Astrocyte (in vitro differentiated cells and primary cell): Measurements from ENCODE around the gene DYNLT5.

ENCODE experiments used
- EZH2 ChIP-seq: IDR thresholded peaks from 2 replicates; pipeline ENCODE4 v1.6.1; 2012; ENCODE audit warnings: mild to moderate bottlenecking, low read length, inconsistent platforms; ENCODE audit not compliant: insufficient read depth
- TF ChIP-seq, protein P1 (sequence below): IDR thresholded peaks from 2 replicates; pipeline ENCODE4 v1.5.1; 2011; ENCODE audit warnings: low read depth, mild to moderate bottlenecking, inconsistent platforms, low read length, moderate library complexity; ENCODE audit not compliant: insufficient read depth

DNA sequence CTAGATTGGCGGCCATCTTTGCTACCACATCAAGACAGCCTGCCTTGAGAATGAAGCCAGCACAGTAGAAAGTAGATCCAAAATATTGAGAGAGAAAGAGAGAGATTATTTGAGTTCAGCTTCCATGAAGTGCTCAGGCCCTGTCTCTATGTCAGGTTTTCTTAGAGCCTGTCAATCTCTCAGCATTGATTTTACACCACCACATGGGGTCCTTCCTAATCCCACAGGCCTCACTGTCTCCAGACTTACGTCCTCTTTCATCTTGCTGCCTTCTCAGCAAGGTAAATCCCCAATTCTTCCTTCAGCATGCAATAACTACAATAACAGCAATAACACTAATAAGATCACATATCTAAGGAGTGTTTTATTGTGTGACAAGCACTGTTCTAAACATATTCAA is 21.0 kb downstream of the DYNLT5 start:
- no peak for TF ChIP-seq EZH2
- TF ChIP-seq, protein P1, sequence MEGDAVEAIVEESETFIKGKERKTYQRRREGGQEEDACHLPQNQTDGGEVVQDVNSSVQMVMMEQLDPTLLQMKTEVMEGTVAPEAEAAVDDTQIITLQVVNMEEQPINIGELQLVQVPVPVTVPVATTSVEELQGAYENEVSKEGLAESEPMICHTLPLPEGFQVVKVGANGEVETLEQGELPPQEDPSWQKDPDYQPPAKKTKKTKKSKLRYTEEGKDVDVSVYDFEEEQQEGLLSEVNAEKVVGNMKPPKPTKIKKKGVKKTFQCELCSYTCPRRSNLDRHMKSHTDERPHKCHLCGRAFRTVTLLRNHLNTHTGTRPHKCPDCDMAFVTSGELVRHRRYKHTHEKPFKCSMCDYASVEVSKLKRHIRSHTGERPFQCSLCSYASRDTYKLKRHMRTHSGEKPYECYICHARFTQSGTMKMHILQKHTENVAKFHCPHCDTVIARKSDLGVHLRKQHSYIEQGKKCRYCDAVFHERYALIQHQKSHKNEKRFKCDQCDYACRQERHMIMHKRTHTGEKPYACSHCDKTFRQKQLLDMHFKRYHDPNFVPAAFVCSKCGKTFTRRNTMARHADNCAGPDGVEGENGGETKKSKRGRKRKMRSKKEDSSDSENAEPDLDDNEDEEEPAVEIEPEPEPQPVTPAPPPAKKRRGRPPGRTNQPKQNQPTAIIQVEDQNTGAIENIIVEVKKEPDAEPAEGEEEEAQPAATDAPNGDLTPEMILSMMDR = no peak
